Thoracic aorta (tissue), 2 donors: ENCODE measurements around the gene COLEC12. TPM values are rescaled to one million over a fixed set of nuclear protein-coding genes. Genes with fewer than 3 reads are reported as not detected.

Experiments
- ATAC-seq: fragments of 150-250 bp; one replicate; pipeline ENCODE4 v1.8.0; 2017; ENCODE audit warnings: low read depth; ENCODE audit not compliant: insufficient number of reproducible peaks, low FRiP score
- DNase-seq: peaks from one replicate; pipeline ENCODE4 v3.0.0-alpha.2; 2020; ENCODE audit warnings: low spot score
- H3K27ac ChIP-seq, 2 donors: fragments of 200-600 bp; sonication (generic); 1 replicate in 1 of 2; 2 replicates in 1 of 2; pipeline ENCODE4 v1.5.1; 2016; ENCODE audit warnings: mild to moderate bottlenecking in 2 of 2, moderate library complexity in 2 of 2
- H3K27me3 ChIP-seq: fragments of 200-600 bp; sonication (generic); replicated peaks from 2 replicates; pipeline ENCODE4 v1.6.0; 2016; ENCODE audit warnings: mild to moderate bottlenecking; ENCODE audit not compliant: insufficient read depth
- H3K36me3 ChIP-seq: fragments of 200-600 bp; sonication (generic); one replicate; pipeline ENCODE4 v1.5.1; 2016
- H3K4me1 ChIP-seq, 2 donors: fragments of 200-600 bp; sonication (generic); 1 replicate in 1 of 2; 2 replicates in 1 of 2; pipeline versions ENCODE4 v1.5.1 to v1.6.0; 2016; ENCODE audit warnings: low read depth in 2 of 2, mild to moderate bottlenecking in 1 of 2; ENCODE audit not compliant: control insufficient read depth in 1 of 2
- H3K4me3 ChIP-seq: fragments of 200-600 bp; sonication (generic); 2 replicates; pipeline ENCODE4 v1.5.1; 2016; ENCODE audit warnings: mild to moderate bottlenecking
- H3K9me3 ChIP-seq: fragments of 200-600 bp; sonication (generic); 2 replicates; pipeline ENCODE4 v1.5.1; 2016
- CTCF ChIP-seq: fragments of 200-600 bp; sonication (generic); IDR thresholded peaks from one replicate; pipeline ENCODE4 v1.5.1; 2019; ENCODE audit warnings: antibody characterized with exemption
- total RNA-seq, 2 donors: library from RNA; depleted of rRNA; stranded (reverse); fragments of >200 nt; gene quantifications; one replicate each; pipeline versions ENCODE4 v1.1.0 to v1.2.3, GENCODE V29; 2016

Gene COLEC12
- total RNA-seq, 2 donors from 2014 or later: 19.3 to 21.3 TPM

- ATAC-seq: no peak
- TF ChIP-seq CTCF: no peak
- no peak overlapping the region for H3K27ac ChIP-seq
- no peak overlapping the region for H3K4me3 ChIP-seq
- DNase-seq: no peak
- no peaks in the 10 kb centered on the region for H3K27me3 ChIP-seq
- H3K36me3 ChIP-seq: no peaks in the 10 kb centered on the region
- H3K9me3 ChIP-seq: no peaks in the 10 kb centered on the region
- H3K4me1 ChIP-seq: peaks cover 17 to 25% of the 10 kb centered on the region in 2 donors
Observed at GRCh38 chr18:393574-393957, 106.9 kb downstream of the COLEC12 start.

- H3K4me1 ChIP-seq: peaks cover 17 to 25% of the 10 kb centered on the region in 2 donors
- no peaks in the 10 kb centered on the region for H3K36me3 ChIP-seq
- H3K4me3 ChIP-seq: no peak overlapping the region
- H3K27me3 ChIP-seq: no peaks in the 10 kb centered on the region
- ATAC-seq: no peak
- DNase-seq: no peak
- H3K9me3 ChIP-seq: no peaks in the 10 kb centered on the region
- no peak overlapping the region for H3K27ac ChIP-seq
- no peak for TF ChIP-seq CTCF
Observed at GRCh38 chr18:392928-393573, 107.5 kb downstream of the COLEC12 start.

- Histone ChIP-seq H3K4me3 (no peak overlapping the region), H3K27me3 (no peaks in the 10 kb centered on the region), H3K9me3 (no peaks in the 10 kb centered on the region), H3K4me1 (peaks cover 17 to 21% of the 10 kb centered on the region in 2 donors), H3K27ac (no peak overlapping the region), H3K36me3 (no peaks in the 10 kb centered on the region)
- ATAC-seq: no peak
- no peak for TF ChIP-seq CTCF
- DNase-seq: no peak
Observed at GRCh38 chr18:390741-391478, 109.6 kb downstream of the COLEC12 start.

GRCh38 chr18:389658-390357, 110.7 kb downstream of the COLEC12 start:
- Histone ChIP-seq H3K27me3 (no peaks in the 10 kb centered on the region), H3K36me3 (no peaks in the 10 kb centered on the region), H3K27ac (no peak overlapping the region), H3K9me3 (no peaks in the 10 kb centered on the region), H3K4me1 (peaks cover 10 to 12% of the 10 kb centered on the region in 2 donors), H3K4me3 (no peak overlapping the region)
- DNase-seq (no peak), ATAC-seq (no peak)
- no peak for TF ChIP-seq CTCF

- Histone ChIP-seq H3K27me3 (no peaks in the 10 kb centered on the region), H3K4me3 (no peak overlapping the region), H3K4me1 (peaks cover 0 to 5% of the 10 kb centered on the region in 2 donors), H3K36me3 (no peaks in the 10 kb centered on the region), H3K9me3 (no peaks in the 10 kb centered on the region), H3K27ac (no peak overlapping the region)
- DNase-seq (no peak), ATAC-seq (no peak)
- TF ChIP-seq CTCF: no peak
Observed at GRCh38 chr18:388200-388599, 112.3 kb downstream of the COLEC12 start.
